ENCODE measurements around the gene UGT3A2.
"Not testable (repeated sequence)": the region's sequence is repeated elsewhere in the genome, so short reads cannot be mapped to it uniquely, and the experiment has no call there.

Gene UGT3A2

DNA sequence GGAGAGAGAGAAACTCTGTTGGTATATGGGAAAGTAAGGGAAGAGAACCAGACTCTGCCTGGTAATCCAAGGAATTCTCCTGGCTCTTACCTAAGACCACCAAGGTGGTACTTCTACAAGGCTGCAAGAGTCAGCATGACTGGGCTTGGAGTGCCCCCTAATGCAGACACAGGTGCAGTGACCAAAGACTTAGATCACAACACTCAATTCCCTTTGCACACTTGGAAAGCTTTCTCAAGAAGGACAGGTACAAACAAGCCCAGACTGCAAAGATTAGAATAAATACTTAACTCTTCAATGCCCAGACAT is 25.2 kb downstream of the UGT3A2 start:
- no peak for TF ChIP-seq CTCF (IDR thresholded peaks at IDR 0.05; ENCODE audit: borderline replicate concordance, control extremely low read depth, extremely low read depth, insufficient read depth, missing control alignments)
- no peak for DNase-seq (ENCODE audit: low spot score)
- in situ Hi-C loops (cut with MboI; ENCODE audit: low sequenced_read_pairs, unreplicated experiment): no loop called here

DNA sequence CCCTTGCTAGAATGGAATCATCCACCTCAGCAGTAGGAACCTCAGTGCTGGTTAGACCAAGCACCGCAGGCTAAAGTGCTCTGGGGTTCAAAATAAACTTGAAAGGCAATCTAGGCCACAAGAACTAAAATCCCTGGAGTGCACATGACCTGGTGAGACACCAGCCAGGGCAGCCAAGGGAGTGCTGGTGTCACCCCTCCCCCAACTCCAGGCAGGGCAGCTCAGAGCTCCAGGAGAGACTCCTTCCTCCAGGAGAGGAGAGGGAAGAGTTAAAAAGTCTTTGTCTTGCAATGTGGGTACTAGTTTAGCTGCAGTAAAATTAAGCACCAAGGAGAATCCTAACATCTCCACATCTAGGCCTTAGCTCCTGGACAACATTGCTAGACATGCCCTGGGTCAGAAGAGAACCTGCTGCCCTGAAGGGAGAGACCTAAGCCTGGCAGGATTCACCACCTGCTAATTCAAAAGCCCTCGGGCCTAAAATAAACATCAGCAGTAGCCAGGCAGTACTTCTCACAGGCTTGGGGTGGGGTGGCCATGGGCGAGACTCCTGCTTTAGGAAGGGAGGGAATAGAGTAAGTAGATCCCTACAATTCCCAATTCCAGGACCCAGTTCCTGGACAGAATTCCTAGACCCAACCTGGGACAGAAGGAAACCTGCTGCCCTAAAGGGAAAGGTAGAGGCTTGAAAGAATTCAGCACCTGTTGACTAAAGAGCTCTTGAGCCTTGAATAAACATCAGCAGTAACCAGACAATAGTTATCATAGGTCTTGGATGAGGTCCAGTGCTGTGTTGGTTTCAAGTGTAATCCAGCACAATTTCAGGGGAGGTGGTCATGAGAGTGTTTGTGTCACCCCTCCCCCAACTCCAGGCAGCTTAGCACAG is 25.8 kb downstream of the UGT3A2 start:
- in situ Hi-C loops (cut with MboI; ENCODE audit: low sequenced_read_pairs, unreplicated experiment): no loop called here
- TF ChIP-seq CTCF (IDR thresholded peaks at IDR 0.05; ENCODE audit: borderline replicate concordance, control extremely low read depth, extremely low read depth, insufficient read depth, missing control alignments): no peak
- DNase-seq (ENCODE audit: low spot score): no peak

DNA sequence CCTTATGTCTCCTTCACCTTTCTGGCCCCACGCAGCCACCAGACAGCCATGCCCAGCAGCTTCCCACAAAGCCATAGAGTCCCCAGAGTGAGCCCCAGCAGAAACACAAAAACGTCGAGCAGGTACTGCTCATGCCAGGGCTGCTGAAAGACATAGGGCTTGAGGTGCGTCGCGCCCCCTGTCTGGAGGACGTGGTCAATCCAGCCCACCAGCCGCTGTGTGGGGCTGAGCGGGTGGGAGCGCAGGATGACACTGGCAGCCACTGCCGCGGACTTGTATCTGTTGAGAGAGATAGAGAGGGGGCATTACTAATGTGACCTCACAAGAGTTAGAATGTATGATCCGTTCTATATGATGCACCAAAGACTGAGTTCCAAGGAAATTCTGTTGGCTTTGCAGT is 31.0 kb downstream of the UGT3A2 start:
- DNase-seq (ENCODE audit: low spot score): no peak
- TF ChIP-seq CTCF (IDR thresholded peaks at IDR 0.05; ENCODE audit: borderline replicate concordance, control extremely low read depth, extremely low read depth, insufficient read depth, missing control alignments): no peak
- in situ Hi-C loops (cut with MboI; ENCODE audit: low sequenced_read_pairs, unreplicated experiment): no loop called here

GRCh38 chr5:36034536-36035134 is 32.0 kb downstream of the UGT3A2 start:
- in situ Hi-C loops (cut with MboI; ENCODE audit: low sequenced_read_pairs, unreplicated experiment); DNase-seq (ENCODE audit: low spot score): not testable (repeated sequence)

- in situ Hi-C loops (cut with MboI; ENCODE audit: low sequenced_read_pairs, unreplicated experiment): no loop called here
- TF ChIP-seq CTCF (IDR thresholded peaks at IDR 0.05; ENCODE audit: borderline replicate concordance, control extremely low read depth, extremely low read depth, insufficient read depth, missing control alignments): no peak
Observed at GRCh38 chr5:36033486-36033885, 33.2 kb downstream of the UGT3A2 start.

GRCh38 chr5:36033047-36033446 is 33.6 kb downstream of the UGT3A2 start:
- in situ Hi-C loops (cut with MboI; ENCODE audit: low sequenced_read_pairs, unreplicated experiment): no loop called here
- TF ChIP-seq CTCF (IDR thresholded peaks at IDR 0.05; ENCODE audit: borderline replicate concordance, control extremely low read depth, extremely low read depth, insufficient read depth, missing control alignments): no peak
- DNase-seq (ENCODE audit: low spot score): no peak

More at GRCh38 chr5:36033486-36033885, 33.2 kb downstream of the UGT3A2 start:
- no peak for DNase-seq (ENCODE audit: low spot score)

DNA sequence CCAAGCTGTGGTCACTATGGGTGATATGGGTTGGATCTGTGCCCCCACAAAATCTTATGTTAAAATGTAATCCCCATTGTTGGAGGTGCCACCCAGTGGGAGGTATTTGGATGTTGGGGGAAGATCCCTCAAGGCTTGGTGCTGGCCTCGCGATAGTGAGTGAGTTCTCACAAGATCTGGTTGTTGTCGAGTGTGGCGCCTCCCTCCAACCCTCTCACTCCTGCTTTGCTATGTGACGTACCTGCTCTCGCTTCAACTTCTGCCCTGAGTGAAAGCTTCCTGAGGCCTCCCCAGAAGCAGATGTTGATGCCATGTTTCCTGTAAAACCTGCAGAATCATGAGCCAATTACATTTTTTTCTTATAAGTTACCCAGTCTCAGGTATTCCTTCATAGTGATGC is 35.5 kb downstream of the UGT3A2 start:
- DNase-seq (ENCODE audit: low spot score): no peak
- in situ Hi-C loops (cut with MboI; ENCODE audit: low sequenced_read_pairs, unreplicated experiment): no loop called here
- TF ChIP-seq CTCF (IDR thresholded peaks at IDR 0.05; ENCODE audit: borderline replicate concordance, control extremely low read depth, extremely low read depth, insufficient read depth, missing control alignments): no peak
